Spleen (tissue), 7 donors: ENCODE data around the gene TES.

Experiments
- POLR2A ChIP-seq, 3 donors: fragments of 450-650 bp; IDR thresholded peaks; one replicate each; pipeline ENCODE4 v1.5.1; 2017; ENCODE audit warnings: antibody characterized with exemption in 3 of 3, mild to moderate bottlenecking in 1 of 3
- POLR2AphosphoS5 ChIP-seq, 3 donors: sonication (generic); formaldehyde crosslinking; IDR thresholded peaks; one replicate each; pipeline ENCODE4 v1.5.1; 2017; ENCODE audit warnings: antibody characterized with exemption in 3 of 3
- TF ChIP-seq, protein P1 (sequence below), 11 experiments: fragments of 200-600 bp in 7 of 11; fragments of 450-650 bp in 4 of 11; sonication (generic) in 4 of 11; IDR thresholded peaks in 8 of 11; conservative IDR thresholded peaks in 3 of 11; 1 replicate in 7 of 11; 2 replicates in 4 of 11; pipeline versions ENCODE4 v1.4.0 to v1.8.0; 2016 to 2021; ENCODE audit warnings: antibody characterized with exemption in 11 of 11, inconsistent platforms in 4 of 11, mild to moderate bottlenecking in 1 of 11
- donor health status: DM: no; HTN: no; CAD: no; lungs with moderate emphysema.
- donor health status: DM: no; HTN: no; CAD: no.
- donor health status: DM: no; HTN: no; CAD: no.

DNA sequence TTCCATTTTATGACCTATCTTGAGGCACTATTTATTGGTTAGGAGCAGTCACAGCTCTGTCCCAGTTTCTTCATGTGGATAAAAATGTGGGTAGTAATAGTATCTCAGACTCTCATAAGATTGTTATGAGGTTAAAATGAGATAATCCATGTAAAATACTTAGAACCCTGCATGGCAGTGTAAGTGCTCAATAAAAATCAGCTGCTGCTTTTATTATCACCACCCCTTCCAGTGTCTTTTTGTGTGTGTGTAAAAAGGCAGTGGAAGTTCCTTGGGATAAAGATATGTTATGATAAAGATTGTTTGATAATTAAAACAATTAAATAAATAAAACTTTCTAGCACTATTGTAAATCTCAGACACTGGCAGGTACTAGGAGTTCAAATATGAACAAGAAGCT lies 15.5 kb downstream of the TES start:
- TF ChIP-seq, protein P1, sequence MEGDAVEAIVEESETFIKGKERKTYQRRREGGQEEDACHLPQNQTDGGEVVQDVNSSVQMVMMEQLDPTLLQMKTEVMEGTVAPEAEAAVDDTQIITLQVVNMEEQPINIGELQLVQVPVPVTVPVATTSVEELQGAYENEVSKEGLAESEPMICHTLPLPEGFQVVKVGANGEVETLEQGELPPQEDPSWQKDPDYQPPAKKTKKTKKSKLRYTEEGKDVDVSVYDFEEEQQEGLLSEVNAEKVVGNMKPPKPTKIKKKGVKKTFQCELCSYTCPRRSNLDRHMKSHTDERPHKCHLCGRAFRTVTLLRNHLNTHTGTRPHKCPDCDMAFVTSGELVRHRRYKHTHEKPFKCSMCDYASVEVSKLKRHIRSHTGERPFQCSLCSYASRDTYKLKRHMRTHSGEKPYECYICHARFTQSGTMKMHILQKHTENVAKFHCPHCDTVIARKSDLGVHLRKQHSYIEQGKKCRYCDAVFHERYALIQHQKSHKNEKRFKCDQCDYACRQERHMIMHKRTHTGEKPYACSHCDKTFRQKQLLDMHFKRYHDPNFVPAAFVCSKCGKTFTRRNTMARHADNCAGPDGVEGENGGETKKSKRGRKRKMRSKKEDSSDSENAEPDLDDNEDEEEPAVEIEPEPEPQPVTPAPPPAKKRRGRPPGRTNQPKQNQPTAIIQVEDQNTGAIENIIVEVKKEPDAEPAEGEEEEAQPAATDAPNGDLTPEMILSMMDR (IDR thresholded peaks at IDR 0.05 in 8 of 11, conservative IDR thresholded peaks at IDR 0.05 in 3 of 11) = no peak
- TF ChIP-seq POLR2AphosphoS5 (IDR thresholded peaks at IDR 0.05) (no peak), POLR2A (IDR thresholded peaks at IDR 0.05) (no peak)
